Mesothelial cell of epicardium (in vitro differentiated cells): ENCODE measurements around the gene CXCL14. TPM values are rescaled to one million over a fixed set of nuclear protein-coding genes. Genes with fewer than 3 reads are reported as not detected.
A peak's percentile ranks its signal among the peaks of the same experiment; 100 is the strongest.

Experiments
- DNase-seq, 2 experiments: peaks; one replicate each; pipeline ENCODE4 v3.0.0; 2021; ENCODE audit warnings: low spot score in 2 of 2; ENCODE audit not compliant: unreplicated experiment in 2 of 2
- H3K27ac Mint-ChIP-seq: 2 replicates; pipeline ENCODE4 v1.8.0; 2021; ENCODE audit warnings: mixed read lengths
- H3K27me3 Mint-ChIP-seq: 2 replicates; pipeline ENCODE4 v1.8.0; 2021; ENCODE audit warnings: low read depth, mixed read lengths
- H3K36me3 Mint-ChIP-seq: 2 replicates; pipeline ENCODE4 v1.8.0; 2021; ENCODE audit warnings: mixed read lengths
- H3K4me1 Mint-ChIP-seq: 2 replicates; pipeline ENCODE4 v1.8.0; 2021; ENCODE audit warnings: mixed read lengths
- H3K4me3 Mint-ChIP-seq: 2 replicates; pipeline ENCODE4 v1.8.0; 2021; ENCODE audit warnings: mild to moderate bottlenecking, moderate library complexity, mixed read lengths
- H3K9me3 Mint-ChIP-seq: 2 replicates; pipeline ENCODE4 v1.8.0; 2021; ENCODE audit warnings: mixed read lengths
- total RNA-seq: library from RNA; stranded (reverse); gene quantifications from 3 replicates; pipeline ENCODE4 v1.2.1, GENCODE V29; 2021
- TF ChIP-seq, protein P1 (sequence below): fragments of 200-600 bp; sonication (generic); IDR thresholded peaks from one replicate; pipeline ENCODE4 v1.5.0; 2021; ENCODE audit warnings: antibody characterized with exemption; ENCODE audit not compliant: unreplicated experiment

CXCL14 gene
- total RNA-seq, 1 donor from 2014 or later, result 56.5 TPM

DNA sequence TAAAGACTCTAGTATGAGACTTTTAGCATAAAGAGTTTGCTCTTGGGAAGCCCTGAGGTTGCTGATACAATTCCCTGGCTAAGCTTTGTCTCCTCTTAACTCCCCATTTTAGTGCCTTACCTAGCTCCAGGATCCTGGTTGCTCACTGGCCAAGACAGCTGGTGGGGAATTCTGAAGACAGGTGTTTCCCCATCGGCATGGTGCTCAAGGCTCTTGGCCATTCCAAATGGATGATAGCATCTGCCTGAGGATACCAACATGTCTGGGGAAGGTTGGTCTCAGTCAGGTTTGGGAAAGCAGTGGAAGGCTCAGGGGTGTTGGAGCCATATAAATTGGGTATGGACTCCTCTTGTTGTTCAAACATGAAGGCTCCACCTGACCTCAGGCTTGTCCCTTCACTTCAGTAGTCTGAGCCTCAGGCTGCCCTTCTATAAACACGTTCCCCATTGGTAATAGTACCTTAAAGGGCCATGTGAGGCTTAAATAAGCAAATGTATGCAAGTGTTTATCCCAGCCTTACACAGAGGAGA lies 44.5 kb upstream of the CXCL14 start:
- TF ChIP-seq, protein P1, sequence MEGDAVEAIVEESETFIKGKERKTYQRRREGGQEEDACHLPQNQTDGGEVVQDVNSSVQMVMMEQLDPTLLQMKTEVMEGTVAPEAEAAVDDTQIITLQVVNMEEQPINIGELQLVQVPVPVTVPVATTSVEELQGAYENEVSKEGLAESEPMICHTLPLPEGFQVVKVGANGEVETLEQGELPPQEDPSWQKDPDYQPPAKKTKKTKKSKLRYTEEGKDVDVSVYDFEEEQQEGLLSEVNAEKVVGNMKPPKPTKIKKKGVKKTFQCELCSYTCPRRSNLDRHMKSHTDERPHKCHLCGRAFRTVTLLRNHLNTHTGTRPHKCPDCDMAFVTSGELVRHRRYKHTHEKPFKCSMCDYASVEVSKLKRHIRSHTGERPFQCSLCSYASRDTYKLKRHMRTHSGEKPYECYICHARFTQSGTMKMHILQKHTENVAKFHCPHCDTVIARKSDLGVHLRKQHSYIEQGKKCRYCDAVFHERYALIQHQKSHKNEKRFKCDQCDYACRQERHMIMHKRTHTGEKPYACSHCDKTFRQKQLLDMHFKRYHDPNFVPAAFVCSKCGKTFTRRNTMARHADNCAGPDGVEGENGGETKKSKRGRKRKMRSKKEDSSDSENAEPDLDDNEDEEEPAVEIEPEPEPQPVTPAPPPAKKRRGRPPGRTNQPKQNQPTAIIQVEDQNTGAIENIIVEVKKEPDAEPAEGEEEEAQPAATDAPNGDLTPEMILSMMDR, result no peak
- H3K36me3 Mint-ChIP-seq, result peaks cover 12% of the 10 kb centered on the region
- H3K27me3 Mint-ChIP-seq, result no peaks in the 10 kb centered on the region
- H3K27ac Mint-ChIP-seq, result no peak overlapping the region
- H3K9me3 Mint-ChIP-seq, result peaks cover 16% of the 10 kb centered on the region
- H3K4me3 Mint-ChIP-seq, result no peak overlapping the region
- peaks cover 3% of the 10 kb centered on the region for H3K4me1 Mint-ChIP-seq
- DNase-seq, result peak in 1 of 2 experiments; percentile 22

- Mint-ChIP-seq H3K9me3 (peaks cover 49% of the 10 kb centered on the region), H3K27me3 (peaks cover 2% of the 10 kb centered on the region), H3K36me3 (peaks cover 26% of the 10 kb centered on the region), H3K4me1 (peaks cover 1% of the 10 kb centered on the region), H3K27ac (no peak overlapping the region), H3K4me3 (no peak overlapping the region)
- peak in 1 of 2 experiments; percentile 11 for DNase-seq
- TF ChIP-seq, protein P1, result no peak
Measured at GRCh38 chr5:135615581-135616260, 36.9 kb upstream of the CXCL14 start.

GRCh38 chr5:135615171-135615570 lies 36.4 kb upstream of the CXCL14 start:
- DNase-seq, result no peak
- Mint-ChIP-seq H3K4me1 (peaks cover 6% of the 10 kb centered on the region), H3K9me3 (peaks cover 49% of the 10 kb centered on the region), H3K27ac (no peak overlapping the region), H3K27me3 (peaks cover 2% of the 10 kb centered on the region), H3K36me3 (peaks cover 26% of the 10 kb centered on the region), H3K4me3 (no peak overlapping the region)
- TF ChIP-seq, protein P1, result no peak

GRCh38 chr5:135609981-135610380 lies 31.2 kb upstream of the CXCL14 start:
- DNase-seq, result peak in 1 of 2 experiments; percentile 19
- peaks cover 10% of the 10 kb centered on the region for H3K9me3 Mint-ChIP-seq
- H3K4me3 Mint-ChIP-seq, result no peak overlapping the region
- TF ChIP-seq, protein P1, result no peak
- H3K36me3 Mint-ChIP-seq, result no peaks in the 10 kb centered on the region
- H3K27ac Mint-ChIP-seq, result no peak overlapping the region
- H3K4me1 Mint-ChIP-seq, result peaks cover 6% of the 10 kb centered on the region
- peaks cover 2% of the 10 kb centered on the region for H3K27me3 Mint-ChIP-seq

DNA sequence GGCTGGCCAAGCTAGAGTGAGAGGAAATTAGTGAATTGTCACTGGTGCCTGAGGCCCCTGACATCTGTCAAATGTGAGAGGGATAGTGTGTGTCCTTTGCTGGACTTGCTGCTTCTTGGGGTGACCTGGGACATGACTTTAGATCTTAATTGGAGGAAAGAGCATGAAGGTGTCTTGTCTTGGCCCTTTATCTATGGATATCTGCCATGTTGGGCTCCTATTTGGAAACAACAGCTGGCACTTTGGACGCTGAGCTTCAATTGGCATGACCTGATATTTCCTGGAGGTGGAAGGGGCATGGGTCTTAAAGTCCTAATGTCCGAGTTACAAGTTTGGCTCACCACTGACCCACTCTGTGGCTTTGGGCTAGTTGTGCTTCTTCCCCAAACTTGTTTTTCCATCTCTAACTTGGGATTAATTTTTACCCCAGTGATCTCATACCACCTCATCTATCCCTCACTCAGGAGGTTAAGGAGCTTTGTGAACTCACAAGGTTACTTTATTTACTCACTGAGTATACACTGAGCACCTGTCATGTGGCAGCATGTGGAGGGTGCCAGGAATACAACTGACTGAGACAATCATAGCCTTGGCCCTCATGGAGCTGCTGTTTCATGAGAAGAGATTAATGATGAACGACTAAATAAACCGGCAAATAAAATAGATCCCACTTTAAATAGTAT lies 30.1 kb upstream of the CXCL14 start:
- no peak overlapping the region for H3K27ac Mint-ChIP-seq
- TF ChIP-seq, protein P1, result no peak
- H3K9me3 Mint-ChIP-seq, result peaks cover 6% of the 10 kb centered on the region
- peak in 1 of 2 experiments; percentile 9 for DNase-seq
- peaks cover 13% of the 10 kb centered on the region for H3K4me1 Mint-ChIP-seq
- H3K36me3 Mint-ChIP-seq, result no peaks in the 10 kb centered on the region
- H3K4me3 Mint-ChIP-seq, result no peak overlapping the region
- H3K27me3 Mint-ChIP-seq, result peaks cover 2% of the 10 kb centered on the region
